HFF-Myc (cell line): Measurements from ENCODE around the gene ZBTB17.
A peak's percentile ranks its signal among the peaks of the same experiment; 100 is the strongest.

Experiments used
- DNase-seq: peaks from one replicate; pipeline ENCODE4 v3.0.0-alpha.2; 2011; ENCODE audit warnings: low read depth; ENCODE audit errors: extremely low read depth
- H3K4me3 ChIP-seq: replicated peaks from 2 replicates; pipeline ENCODE4 v1.5.1; 2011; ENCODE audit warnings: low read depth, mild to moderate bottlenecking, control low read depth, low read length
- TF ChIP-seq, protein P1 (sequence below): IDR thresholded peaks from 2 replicates; pipeline ENCODE4 v1.5.1; 2012; ENCODE audit warnings: mild to moderate bottlenecking, low read depth, low read length, control low read depth; ENCODE audit errors: missing control alignments

Gene ZBTB17

DNA sequence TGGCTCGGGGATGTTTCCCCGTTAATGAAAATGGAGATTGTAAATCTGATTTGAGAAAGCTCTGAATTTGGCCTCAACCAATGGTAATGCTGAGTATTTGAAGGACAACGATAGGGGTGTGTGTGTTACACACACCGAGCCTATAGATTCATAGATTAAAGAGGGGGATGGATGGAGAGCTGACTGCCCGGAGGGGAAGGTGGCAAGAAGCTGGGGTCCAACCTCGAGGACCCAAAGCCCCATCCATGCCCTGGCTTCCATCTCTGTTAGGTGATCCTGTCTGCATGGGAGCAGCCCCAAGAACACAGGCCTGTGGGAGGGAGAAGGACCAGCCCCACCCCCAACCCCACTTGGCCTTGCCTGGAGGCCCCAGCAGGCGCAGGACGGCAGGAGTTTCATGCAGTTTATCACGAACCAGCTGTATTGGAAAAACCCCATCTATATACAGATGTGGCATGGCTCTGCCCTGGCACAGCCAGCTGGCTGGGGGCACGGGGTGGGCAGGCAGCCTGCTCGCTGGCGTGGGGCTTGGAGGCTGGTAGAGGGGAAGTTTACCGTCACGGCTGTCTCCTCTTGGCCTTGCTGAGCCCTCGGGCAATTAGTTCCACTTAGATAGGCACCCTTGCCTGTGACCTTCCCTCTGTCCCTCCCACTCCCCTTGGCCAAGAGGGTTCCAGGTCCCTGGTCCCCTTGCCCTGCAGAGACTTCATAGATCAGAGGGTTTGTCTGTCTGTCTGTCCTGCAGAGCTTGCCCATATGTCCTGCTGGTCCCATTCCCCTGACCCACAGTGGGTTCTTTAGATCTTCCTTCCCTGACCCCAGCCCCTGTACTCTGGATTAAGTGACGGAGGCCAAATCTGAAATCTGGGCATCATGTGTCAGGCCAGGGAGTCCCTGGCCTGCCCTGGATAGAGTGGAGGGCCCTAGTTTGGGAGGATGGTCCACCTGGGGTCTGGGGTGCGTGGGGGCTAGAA lies 38.9 kb upstream of the ZBTB17 start:
- TF ChIP-seq, protein P1, sequence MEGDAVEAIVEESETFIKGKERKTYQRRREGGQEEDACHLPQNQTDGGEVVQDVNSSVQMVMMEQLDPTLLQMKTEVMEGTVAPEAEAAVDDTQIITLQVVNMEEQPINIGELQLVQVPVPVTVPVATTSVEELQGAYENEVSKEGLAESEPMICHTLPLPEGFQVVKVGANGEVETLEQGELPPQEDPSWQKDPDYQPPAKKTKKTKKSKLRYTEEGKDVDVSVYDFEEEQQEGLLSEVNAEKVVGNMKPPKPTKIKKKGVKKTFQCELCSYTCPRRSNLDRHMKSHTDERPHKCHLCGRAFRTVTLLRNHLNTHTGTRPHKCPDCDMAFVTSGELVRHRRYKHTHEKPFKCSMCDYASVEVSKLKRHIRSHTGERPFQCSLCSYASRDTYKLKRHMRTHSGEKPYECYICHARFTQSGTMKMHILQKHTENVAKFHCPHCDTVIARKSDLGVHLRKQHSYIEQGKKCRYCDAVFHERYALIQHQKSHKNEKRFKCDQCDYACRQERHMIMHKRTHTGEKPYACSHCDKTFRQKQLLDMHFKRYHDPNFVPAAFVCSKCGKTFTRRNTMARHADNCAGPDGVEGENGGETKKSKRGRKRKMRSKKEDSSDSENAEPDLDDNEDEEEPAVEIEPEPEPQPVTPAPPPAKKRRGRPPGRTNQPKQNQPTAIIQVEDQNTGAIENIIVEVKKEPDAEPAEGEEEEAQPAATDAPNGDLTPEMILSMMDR: no peak
- DNase-seq: no peak
- H3K4me3 ChIP-seq: no peak overlapping the region

DNA sequence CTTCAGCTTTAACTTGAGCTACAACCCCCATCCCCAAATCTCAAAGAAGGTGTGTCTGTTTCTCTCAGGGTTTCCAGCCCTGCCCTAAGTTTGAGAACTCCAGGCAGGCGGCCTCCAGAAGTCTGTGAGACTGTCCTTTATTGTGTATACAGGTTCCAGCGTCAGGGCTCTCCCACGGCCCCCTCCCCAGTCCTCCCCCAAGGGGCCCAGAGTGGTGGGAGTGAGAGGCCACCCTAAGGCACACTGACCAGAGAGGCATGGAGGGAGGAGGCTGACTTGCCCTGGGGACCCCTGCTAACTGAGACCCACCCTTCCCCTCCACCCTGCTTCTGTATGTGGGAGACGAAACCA lies 38.0 kb upstream of the ZBTB17 start:
- TF ChIP-seq, protein P1: no peak
- no peak for DNase-seq
- H3K4me3 ChIP-seq: no peak overlapping the region

GRCh38 chr1:16013220-16013907 lies 37.5 kb upstream of the ZBTB17 start:
- DNase-seq: no peak
- 0 out of 2 replicates have a peak overlapping the region, but pooled peaks have one; percentile 1 for H3K4me3 ChIP-seq
- TF ChIP-seq, protein P1: no peak

DNA sequence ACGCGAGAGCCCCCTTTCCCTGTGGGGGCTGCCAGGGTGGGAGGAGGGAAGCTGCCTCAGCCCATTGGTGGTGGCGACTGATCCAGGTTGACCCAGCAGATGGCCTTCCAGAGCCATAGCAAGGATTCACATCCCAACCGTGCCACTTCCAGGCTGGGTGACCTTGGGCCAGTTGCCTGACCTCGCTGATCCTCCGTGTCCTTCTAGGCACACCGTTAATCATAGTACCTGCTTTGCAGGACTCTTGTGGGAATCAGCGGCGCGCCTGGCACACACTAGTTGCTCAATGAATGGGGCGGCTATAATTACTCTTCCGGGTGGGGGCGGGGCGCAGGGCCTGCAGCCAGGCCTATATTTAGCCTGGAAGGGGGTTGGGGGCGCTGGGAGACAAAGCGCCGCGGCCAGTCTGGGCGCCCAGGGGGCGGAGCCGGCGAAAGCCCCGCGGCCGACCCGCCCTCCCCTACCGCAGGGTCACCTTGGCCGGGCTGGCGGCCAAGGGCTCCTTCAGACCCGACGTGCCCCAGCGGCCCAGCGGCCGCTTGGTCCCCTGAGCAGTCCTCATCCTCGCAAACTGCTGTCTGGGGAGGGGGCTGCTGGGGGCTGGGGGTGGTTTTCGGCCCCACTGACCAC lies 36.8 kb upstream of the ZBTB17 start:
- H3K4me3 ChIP-seq: 0 out of 2 replicates have a peak overlapping the region, but pooled peaks have one; percentile 1
- DNase-seq: no peak
- TF ChIP-seq, protein P1: no peak

DNA sequence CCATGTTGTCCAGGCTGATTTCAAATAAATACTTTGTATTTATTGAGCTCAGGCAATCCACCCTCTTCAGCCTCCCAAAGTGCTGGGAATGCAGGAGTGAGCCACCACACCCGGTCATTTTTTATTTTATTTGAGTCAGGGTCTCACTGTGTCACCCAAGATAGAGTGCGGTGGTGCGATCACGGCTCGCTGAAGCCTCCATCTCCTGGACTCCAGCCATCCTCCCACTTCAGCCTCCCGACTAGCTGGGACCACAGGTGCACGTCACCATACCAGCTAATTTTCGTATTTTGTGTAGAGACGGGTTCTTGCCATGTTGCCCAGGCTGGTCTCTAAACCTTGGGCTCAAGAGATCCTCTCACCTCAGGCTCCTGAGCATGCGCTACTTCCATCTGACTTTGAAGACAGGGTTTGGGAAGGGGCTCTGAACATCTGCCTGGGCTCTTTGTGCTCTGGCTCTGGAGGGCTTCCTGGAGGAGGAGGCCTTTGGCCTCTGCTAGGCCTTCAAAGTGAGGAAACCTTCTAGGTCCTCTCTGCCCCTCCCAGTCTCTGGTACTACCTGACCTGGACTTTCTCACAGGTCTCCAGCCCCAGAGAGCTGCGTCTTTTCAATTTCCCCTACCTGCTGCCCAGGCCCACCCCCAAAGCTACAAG lies 36.2 kb upstream of the ZBTB17 start:
- TF ChIP-seq, protein P1: no peak
- no peak for DNase-seq
- H3K4me3 ChIP-seq: no peak overlapping the region

GRCh38 chr1:16010837-16011236 lies 34.9 kb upstream of the ZBTB17 start:
- H3K4me3 ChIP-seq: no peak overlapping the region
- no peak for DNase-seq
- TF ChIP-seq, protein P1: no peak
